ENCODE data around the gene JCHAIN.
"Not testable (repeated sequence)": the region's sequence is repeated elsewhere in the genome, so short reads cannot be mapped to it uniquely, and the experiment has no call there.

The JCHAIN gene

GRCh38 chr4:70666369-70666768, at the start of gene JCHAIN:
Gene JCHAIN (minus strand): TSS chr4:70666508. CDS start chr4:70666490, 18 bp downstream.
- no peak for DNase-seq

DNA sequence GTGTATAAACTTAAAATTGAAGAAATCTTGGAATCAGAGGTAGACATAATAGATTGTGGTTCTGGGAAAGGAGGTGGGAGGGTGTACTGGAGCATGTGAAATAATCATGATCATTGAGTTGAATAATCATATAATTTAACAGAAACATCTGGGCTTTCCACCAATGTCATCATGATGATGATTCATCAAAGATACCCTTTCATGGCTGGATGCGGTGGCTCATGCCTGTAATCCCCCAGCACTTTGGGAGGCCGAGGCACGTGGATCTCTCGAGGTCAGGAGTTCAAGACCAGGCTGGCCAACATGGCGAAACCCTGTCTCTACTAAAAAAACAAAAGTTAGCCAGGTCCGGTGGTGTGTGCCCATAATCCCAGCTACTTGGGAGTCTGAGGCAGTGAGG, 48.8 kb upstream of the JCHAIN start:
- no peak for DNase-seq

- no peak for DNase-seq
These were observed 48.0 kb upstream of the JCHAIN start for GRCh38 chr4:70714079-70714887.

DNA sequence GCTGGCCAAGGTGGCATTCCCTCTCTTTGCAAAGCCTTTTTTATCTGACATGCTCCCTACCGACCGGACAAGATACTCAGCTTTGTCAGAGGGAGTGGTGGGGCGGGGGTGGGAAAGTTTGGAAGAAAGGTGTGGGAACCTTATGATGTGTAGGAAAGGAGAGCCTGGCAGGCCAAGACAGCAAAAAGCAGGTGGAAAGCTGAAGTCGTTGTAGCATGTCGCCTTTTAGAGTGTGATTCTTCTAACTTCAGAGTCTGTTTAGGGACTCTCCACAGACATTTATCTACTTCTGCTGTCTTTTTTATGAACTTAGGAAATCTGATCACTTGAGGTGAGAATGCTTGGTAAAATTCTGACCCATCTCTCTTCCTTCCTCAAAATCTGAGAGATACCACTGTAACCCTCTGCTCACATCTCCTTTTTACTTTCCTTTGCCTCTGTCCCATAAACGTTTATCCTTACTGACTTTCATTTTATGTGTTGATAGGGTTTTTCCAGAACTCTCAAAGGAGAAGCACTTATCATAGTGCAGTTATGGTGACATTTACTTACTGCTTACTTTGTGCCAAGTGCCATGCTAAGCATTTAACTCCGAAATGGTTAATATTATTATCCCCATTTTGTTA, 47.3 kb upstream of the JCHAIN start:
- no peak for DNase-seq

DNA sequence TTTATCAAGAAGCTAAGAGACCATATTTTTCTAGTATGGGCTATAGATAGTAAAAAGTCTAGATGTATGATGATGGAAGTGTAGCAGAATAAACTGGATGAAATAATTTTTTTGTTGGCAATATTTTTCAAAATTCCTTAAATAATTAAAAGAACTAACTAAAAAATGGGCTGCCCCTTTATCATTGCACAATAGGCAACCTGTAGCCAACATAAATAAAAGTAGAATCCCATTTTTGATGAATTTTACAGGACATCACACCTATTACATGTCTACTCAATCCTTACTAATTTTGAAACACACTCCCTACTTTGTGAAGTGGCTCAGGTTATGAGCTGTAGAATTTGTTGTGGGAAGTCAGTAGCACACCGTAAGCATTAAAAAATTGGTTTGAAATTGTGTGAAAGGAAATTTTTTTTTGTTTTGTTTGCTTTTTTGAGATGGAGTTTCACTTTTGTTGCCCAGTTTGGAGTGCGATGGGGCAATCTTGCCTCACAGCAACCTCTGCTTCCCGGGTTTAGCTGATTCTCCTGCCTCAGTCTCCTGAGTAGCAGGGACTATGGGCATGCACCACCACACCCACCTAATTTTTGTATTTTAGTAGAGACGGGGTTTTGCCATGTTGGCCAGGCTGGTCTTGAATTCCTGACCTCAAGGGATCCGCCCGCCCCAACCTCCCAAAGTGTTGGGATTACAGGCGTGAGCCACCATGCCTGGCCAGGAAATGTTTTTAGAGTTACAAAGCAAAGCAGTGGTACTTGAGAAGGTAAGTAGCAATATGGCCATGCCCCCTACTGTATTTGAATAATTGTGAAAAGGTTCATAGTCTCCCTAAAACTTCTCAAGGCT, 46.5 kb upstream of the JCHAIN start:
- no peak for DNase-seq

DNA sequence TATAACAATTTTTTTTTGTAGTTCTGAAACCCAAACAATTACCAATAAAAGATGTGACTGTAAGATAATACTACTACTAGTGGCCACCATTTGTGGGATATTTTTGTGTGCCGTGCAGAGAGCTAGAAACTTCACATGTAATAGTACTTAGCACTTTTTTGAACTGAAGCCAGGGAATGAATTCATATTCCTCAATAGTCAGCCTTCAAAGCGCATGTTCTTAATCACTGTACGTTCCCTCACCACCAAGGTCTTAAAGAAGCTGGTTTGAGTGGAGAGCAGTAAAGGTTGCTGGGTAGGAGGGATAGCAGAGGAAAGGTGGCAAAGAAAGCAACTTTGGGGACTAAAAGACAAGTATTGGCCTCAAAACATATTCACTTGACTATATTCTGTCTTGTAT, 45.8 kb upstream of the JCHAIN start:
- DNase-seq: no peak

- DNase-seq: no peak
These were observed 45.3 kb upstream of the JCHAIN start for GRCh38 chr4:70711599-70711998.

DNA sequence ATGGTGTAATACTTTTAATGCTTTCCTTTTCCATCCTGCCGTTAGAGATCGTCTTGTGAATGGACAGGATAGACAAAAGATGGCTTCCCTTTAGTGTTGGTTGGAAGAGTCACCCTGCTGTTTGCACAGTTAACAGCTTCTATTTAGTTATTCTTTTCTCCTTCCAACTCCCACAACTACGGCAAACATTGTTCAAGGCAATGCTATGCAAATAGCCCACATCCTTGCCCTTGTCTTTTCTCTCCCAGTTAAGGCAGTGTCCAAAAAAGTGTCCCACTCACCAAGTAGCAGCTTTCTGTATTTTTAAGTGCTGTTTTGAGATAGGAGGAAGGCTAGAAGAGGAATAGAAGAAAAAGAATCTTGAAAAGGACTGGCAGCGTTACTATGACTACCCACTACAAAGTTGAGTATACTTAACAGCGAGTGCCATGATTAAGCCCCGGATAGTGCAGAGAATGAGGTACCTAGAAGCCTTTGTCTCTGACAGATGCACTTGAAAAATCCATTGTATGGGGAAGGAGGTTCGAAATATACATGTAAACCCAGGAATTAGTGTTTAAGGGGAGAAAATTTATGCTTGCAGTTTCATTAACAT, 43.4 kb upstream of the JCHAIN start:
- no peak for DNase-seq

GRCh38 chr4:70706516-70706915, 40.2 kb upstream of the JCHAIN start:
- DNase-seq: no peak

DNA sequence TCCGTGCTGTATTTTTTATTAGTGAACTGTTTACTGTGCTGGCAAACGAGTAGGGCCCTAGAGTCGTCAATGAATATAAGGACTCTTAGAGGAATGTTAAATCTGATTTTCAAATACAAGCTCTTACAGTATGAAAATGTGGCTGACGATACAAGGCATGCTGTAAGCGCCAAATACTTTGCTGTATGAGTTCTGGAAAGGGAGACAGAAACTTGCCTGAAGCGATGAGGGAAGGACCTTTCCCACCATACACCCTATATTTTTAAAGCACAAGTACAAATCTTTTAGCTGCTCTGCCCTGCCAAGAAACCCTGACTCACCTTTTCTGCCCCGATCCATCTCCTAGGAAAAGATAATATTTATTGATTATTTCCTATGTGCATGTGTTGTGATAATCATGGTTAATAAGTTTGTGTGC, 39.7 kb upstream of the JCHAIN start:
- no peak for DNase-seq

GRCh38 chr4:70705183-70706043, 39.1 kb upstream of the JCHAIN start:
- peak; percentile 61 to 64 for DNase-seq

GRCh38 chr4:70704931-70705182, 38.5 kb upstream of the JCHAIN start:
- no peak for DNase-seq

GRCh38 chr4:70704215-70704930, 38.1 kb upstream of the JCHAIN start:
- peak; percentile 23 to 29 for DNase-seq

DNA sequence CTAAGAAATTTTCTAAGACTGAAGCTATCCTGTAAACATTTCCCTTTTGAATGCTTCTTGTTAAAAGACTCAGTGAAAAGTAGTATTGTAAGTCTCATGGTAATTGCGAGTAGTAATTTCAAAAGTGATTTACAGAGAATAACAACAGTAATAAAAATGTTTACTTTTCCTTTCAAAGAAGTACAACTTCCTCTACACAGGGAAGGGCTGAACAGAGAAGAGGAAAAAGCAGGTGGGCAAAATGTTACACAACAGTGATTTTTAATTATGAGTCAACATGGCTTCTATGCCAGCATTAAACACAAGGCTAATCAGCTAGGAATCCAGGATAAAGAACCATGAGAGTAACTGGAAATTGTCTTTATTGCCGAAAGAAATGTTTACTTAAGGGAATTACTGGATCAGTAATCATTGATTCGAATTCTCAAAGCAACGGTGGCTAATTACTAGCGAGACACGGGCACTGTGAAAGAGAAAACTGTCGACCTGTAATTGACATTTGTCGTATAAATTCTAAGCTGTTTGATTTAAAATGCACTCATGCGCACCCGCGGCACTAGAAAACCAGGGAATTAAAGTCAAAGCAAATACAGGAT, 37.4 kb upstream of the JCHAIN start:
- DNase-seq: no peak

- DNase-seq: not testable (repeated sequence)
These were observed 36.3 kb upstream of the JCHAIN start for GRCh38 chr4:70702592-70702991.

DNA sequence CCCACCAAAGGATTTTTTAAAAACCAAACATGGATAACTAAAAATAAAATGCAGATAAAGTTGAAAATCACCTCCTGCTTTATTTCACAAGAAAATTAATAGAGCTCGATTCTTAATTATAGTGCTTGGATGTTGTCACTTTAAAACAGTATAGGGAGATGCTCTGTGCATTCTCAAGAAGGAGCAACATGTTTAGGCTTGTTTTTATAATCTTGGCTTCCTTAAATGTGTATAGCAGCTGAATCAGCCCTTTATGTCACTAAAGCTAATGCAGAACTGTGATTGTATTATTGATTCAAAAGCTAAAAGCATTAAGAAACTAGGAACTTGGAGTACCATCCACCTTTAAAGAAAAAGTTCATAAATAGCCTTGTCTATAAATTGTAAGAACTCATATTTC, 35.0 kb upstream of the JCHAIN start:
- no peak for DNase-seq

DNA sequence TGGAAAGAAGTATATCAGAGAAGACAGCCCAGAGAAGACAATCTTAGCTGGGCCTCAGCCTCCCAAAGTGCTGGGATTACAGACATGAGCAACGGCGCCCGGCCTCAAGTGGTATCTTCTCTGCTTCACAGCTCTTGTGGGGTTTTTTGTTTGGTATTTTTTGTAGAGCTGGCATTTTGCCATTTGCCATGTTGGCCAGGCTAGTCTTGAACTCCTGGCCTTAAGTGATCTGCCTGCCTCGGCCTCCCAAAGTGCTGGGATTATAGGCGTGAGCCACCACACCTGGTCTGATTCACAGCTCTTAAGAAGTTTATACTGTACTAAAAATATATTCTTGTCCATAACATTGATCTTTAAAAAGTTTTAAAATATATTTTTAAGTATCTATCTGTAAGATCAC, 34.4 kb upstream of the JCHAIN start:
- DNase-seq: no peak

DNA sequence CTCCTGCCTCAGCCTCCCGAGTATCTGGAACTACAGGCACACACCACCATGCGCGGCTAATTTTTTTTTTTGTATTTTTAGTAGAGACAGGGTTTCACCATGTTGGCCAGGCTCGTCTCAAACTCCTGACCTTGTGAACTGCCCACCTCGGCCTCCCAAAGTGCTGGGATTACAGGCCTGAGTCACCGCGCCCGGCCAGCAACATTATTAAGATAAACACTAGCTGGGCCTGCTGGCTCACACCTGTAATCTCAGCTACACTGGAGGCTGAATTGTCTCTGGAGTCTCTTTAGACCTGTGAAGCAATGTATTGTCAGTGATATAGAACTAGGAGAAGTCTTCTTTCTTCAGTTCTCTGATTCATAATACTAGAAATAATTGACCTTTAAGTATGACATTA, 32.1 kb upstream of the JCHAIN start:
- DNase-seq: not testable (repeated sequence)

DNA sequence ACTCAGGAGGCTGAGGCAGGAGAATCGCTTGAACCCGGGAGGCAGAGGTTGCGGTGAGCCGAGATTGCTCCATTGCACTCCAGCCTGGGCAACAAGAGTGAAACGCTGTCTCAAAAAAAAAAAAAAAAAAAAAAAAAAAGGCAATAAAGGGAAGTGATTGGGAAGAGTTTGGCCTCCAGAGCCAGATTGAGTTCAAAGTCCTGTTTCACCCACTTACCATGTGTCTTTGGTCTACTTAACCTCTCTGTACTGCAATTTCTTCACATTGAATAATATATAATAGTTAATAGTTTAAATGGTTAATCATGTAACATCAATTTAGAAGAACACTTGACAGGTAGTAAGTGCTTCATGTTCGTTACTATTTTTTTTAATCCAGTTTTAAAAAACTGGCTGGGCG, 28.3 kb upstream of the JCHAIN start:
- not testable (repeated sequence) for DNase-seq

DNA sequence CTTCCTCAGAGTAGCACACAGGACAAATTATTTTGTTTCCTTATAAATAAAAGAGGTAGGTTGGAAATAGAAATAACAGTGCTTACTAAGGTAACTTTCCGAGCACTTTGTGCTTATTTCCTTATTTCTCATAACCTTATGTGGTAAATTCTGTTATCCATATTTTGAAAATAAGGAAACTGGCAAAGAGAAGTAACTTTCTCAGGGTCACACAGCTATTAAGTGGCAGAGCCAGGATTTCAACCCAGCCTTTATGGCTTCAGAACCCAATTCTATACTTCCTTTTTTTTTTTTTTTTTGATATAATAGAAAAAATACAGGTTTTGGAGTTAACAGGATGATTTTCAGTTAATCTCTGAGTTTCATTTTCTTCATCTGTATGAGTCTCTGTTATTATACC, 25.4 kb upstream of the JCHAIN start:
- no peak for DNase-seq

DNA sequence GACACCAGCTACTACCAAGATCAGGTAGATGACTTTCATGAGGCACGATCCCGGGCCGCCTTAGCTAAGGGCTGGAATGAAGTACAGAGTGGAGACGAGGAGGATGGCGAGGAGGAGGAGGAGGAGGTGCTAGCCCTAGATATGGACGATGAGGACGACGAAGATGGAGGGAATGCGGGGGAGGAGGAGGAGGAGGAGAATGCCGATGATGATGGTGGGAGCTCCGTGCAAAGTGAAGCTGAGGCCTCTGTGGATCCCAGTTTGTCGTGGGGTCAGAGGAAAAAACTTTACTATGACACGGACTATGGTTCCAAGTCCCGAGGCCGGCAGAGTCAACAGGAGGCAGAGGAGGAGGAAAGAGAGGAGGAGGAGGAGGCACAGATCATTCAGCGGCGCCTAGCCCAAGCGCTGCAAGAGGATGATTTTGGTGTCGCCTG, 22.5 kb upstream of the JCHAIN start:
- DNase-seq: peak; percentile 2 to 18
